ENCODE data around the gene CDRT4.

CDRT4 gene

GRCh38 chr17:15492791-15493692 lies 25.6 kb upstream of the CDRT4 start:
- no peak for DNase-seq (ENCODE audit: low read depth)

DNA sequence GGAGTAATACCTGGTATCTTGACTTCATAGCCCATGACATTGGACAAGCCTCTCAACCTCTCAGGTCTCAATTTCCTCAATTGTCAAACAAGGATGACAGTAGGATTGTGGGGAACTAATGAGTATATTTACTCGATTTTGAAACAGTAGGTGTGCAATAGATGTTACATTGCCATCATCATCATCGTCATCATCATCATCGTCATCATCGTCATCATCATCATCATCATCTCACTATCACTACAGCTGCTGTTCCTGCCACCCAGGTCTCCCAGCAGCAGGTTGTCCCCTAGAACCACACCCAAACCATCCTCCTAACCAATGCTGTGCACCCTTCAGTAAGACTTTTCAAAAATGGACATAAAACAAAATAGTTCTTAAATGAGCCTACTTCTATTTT lies 24.8 kb upstream of the CDRT4 start:
- no peak for DNase-seq (ENCODE audit: low read depth)

GRCh38 chr17:15490634-15491261 lies 23.3 kb upstream of the CDRT4 start:
- DNase-seq (ENCODE audit: low read depth), result no peak

GRCh38 chr17:15488557-15488956 lies 21.1 kb upstream of the CDRT4 start:
- no peak for DNase-seq (ENCODE audit: low read depth)

GRCh38 chr17:15485045-15485444 lies 17.6 kb upstream of the CDRT4 start:
- DNase-seq (ENCODE audit: low read depth), result no peak

GRCh38 chr17:15483431-15483830 lies 16.0 kb upstream of the CDRT4 start:
- DNase-seq (ENCODE audit: low read depth), result no peak

- DNase-seq (ENCODE audit: low read depth), result no peak
Observed at GRCh38 chr17:15482476-15482875, 15.1 kb upstream of the CDRT4 start.

DNA sequence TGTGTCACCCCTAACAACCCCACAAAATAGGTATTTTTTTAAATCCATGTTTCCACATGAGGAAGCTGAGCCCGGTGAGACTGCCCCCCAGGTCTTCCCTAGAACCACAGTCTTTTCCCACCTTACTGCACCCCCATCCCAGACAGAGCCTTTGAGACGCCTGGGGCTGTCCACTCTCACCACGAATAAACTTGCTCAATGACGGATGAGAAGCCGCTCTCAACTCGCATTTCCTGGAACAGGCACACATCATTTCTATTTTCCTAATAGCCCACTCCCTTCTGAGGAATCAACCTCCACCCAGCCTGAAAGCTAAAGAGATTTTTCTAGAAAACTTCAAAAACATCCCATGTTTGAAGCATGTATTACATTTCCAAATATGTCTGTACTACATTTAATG lies 14.1 kb upstream of the CDRT4 start:
- DNase-seq (ENCODE audit: low read depth), result no peak

GRCh38 chr17:15480204-15480603 lies 12.8 kb upstream of the CDRT4 start:
- DNase-seq (ENCODE audit: low read depth), result no peak

- no peak for DNase-seq (ENCODE audit: low read depth)
Observed at GRCh38 chr17:15479703-15480102, 12.3 kb upstream of the CDRT4 start.

- no peak for DNase-seq (ENCODE audit: low read depth)
Observed at GRCh38 chr17:15478845-15479244, 11.4 kb upstream of the CDRT4 start.

DNA sequence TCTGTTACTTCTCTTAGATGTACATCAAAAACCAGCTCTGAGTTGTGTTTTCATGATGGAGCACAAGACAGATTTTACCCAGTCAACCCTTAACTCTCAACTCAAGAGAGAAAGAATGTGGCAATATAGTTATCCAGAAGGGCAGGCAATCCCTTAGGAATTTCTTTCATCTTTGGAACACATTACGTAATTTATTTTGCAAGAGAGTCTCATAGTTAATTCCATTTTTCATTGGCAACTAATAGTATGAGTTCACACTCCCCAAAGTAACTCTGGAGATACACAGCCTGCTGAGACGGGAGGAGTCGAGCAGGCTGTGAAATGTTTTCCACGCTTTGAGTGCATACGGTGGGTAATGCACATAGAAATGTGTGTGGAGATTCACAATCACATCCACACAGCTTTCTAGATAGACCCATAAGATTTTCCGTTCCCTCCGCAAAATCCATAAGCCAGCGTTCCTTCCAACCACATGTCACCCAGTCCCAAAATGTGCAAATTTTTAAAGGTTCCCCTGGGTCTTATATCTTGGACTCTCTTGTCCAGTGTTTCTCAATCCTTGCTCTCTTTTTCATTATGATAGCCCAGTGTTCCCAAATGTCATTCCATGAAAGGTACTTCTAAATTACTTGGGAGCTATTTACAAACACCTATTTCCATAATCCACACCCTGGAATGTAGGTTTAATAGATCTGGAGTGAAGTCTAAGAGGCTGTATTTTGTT lies 8.4 kb upstream of the CDRT4 start:
- DNase-seq (ENCODE audit: low read depth), result no peak

DNA sequence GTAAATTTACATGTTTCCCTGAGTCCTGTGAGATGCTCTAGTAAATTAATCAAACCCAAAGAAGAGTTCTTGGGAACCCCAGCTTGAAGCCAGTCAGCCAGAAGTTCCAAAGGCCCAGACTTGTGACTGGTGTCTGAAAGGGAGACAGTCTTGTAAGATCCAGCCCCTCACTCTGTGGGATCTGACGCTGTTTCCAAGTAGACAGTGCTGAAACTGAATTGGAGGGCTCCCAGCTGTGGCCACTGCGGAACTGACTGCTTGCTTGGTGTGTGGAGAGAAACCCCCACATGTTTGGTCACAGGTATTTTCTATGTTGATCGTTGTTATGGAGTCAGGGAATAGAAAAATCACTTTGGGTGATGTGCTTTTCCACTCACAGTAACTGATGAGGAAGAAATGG lies 5.5 kb upstream of the CDRT4 start:
- DNase-seq (ENCODE audit: low read depth), result no peak

- no peak for DNase-seq (ENCODE audit: low read depth)
Observed at GRCh38 chr17:15470536-15470935, 3.1 kb upstream of the CDRT4 start.

DNA sequence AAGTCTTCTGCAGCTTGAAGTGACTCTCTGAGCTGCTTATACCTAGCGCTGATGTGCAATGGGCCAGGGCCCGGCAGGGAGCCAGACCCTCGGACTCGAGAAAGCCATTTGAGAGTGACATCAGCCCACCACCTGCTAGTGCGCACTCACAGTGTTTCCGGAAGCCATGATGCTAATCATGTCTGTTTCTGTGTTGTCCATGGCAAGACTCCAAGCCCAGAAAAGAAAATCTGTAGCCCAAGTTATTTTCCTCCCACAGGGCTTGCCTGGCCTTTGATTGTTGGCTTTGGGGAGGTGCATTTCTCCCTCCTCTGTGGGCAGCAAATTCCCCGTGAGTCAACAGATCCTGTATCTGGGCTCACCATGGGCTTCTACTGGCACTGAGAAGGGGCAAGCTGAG lies 1.8 kb upstream of the CDRT4 start:
- no peak for DNase-seq (ENCODE audit: low read depth)

- DNase-seq (ENCODE audit: low read depth), result no peak
Observed at GRCh38 chr17:15468126-15468525, 705 bp upstream of the CDRT4 start.

GRCh38 chr17:15466131-15466530 lies 1.3 kb downstream of the CDRT4 start:
- no peak for DNase-seq (ENCODE audit: low read depth)

GRCh38 chr17:15465045-15465701 lies 2.2 kb downstream of the CDRT4 start:
- DNase-seq (ENCODE audit: low read depth), result no peak

DNA sequence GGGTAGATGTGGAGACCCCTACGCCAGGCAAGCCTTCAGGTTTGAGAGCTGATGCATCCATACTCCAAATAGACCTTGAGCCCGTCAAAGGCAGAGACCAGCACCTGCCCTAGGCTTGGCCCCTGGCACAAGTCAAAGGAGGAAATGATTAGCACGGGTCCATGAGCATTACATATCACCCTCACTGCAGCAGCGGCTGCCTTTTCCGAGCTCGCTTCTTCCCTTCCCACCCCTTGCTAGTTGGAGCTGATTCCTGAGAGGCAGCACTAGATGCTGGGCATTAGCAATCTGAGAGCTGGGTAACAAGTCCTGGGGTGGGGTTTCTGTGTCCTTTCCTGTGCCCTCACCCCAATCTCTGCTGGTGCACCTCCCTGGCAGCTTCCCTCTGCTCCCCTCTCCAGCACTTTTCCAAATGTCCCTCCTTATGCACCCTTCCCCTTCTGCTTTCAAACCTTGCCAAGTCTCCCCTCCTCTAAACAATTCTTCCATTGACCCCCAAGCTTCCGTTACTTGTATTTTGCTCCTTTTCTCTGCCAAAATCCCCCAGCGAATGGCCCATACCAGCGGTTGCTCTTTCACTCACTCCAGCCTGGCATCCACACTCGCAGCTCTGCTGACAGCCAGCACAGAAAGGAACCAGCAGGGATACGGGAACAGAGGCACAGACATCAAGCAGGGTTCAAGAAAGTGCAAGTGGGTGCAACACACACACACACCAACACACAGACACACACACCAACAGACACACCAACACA lies 3.0 kb downstream of the CDRT4 start:
- no peak for DNase-seq (ENCODE audit: low read depth)

- no peak for DNase-seq (ENCODE audit: low read depth)
Observed at GRCh38 chr17:15462976-15463772, 4.2 kb downstream of the CDRT4 start.

- DNase-seq (ENCODE audit: low read depth), result no peak
Observed at GRCh38 chr17:15457723-15458094, 9.7 kb downstream of the CDRT4 start.
